Ovary (tissue), 3 donors: Measurements from ENCODE around the gene COPS9.

Source experiments
- EP300 ChIP-seq: sonication (generic); formaldehyde crosslinking; IDR thresholded peaks from one replicate; pipeline ENCODE4 v1.6.1; 2017; ENCODE audit warnings: antibody characterized with exemption
- TF ChIP-seq, protein P1 (sequence below), 3 donors: fragments of 450-650 bp in 2 of 3; fragments of 200-600 bp in 1 of 3; IDR thresholded peaks; one replicate each; pipeline versions ENCODE4 v1.5.1 to v1.8.0; 2016 to 2022; ENCODE audit warnings: antibody characterized with exemption in 3 of 3, mild to moderate bottlenecking in 1 of 3
- donor health status: DM: no; HTN: no; CAD: no.

- TF ChIP-seq, protein P1, sequence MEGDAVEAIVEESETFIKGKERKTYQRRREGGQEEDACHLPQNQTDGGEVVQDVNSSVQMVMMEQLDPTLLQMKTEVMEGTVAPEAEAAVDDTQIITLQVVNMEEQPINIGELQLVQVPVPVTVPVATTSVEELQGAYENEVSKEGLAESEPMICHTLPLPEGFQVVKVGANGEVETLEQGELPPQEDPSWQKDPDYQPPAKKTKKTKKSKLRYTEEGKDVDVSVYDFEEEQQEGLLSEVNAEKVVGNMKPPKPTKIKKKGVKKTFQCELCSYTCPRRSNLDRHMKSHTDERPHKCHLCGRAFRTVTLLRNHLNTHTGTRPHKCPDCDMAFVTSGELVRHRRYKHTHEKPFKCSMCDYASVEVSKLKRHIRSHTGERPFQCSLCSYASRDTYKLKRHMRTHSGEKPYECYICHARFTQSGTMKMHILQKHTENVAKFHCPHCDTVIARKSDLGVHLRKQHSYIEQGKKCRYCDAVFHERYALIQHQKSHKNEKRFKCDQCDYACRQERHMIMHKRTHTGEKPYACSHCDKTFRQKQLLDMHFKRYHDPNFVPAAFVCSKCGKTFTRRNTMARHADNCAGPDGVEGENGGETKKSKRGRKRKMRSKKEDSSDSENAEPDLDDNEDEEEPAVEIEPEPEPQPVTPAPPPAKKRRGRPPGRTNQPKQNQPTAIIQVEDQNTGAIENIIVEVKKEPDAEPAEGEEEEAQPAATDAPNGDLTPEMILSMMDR (IDR thresholded peaks at IDR 0.05): no peak
- TF ChIP-seq EP300: no peak
Observed at GRCh38 chr2:240109386-240109785, 26.7 kb downstream of the COPS9 start.
